K562 (cell line): Measurements from ENCODE around the gene TSTD1. TPM values are rescaled to one million over a fixed set of nuclear protein-coding genes. Genes with fewer than 3 reads are reported as not detected.
A peak's percentile ranks its signal among the peaks of the same experiment; 100 is the strongest.

ENCODE experiments used
- ATAC-seq: fragments of 200-7000 bp; cut with Tn5 transposase; 3 replicates; pipeline ENCODE4 v1.9.1; 2020; ENCODE audit warnings: moderate library complexity
- BruUV-seq: library from RNA; stranded (reverse); fragments of 400-500 nt; replicated peaks from 2 replicates; lab custom pipeline; 2021; lab: Mats Ljungman, UMichigan
- CTCF ChIA-PET: fragments of 300-600 bp; formaldehyde crosslinking; extraction: SDS; loops from one replicate; lab custom pipeline; 2021; ENCODE audit warnings: low intra/inter-chr PET ratio; lab: Yijun Ruan, JAX
- POLR2A ChIA-PET: fragments of 300-600, 350-650 bp; sonication (Branson Sonifier 250); formaldehyde crosslinking; extraction: SDS; loops from one replicate; lab custom pipeline; 2021; ENCODE audit warnings: antibody characterized with exemption, inconsistent platforms; lab: Yijun Ruan, JAX
- DNase-seq, 4 experiments: peaks; one replicate each; pipeline versions ENCODE4 v3.0.0 to v3.0.0-alpha.2; 2011 to 2018; ENCODE audit warnings: low spot score in 3 of 4, mixed read lengths in 3 of 4; ENCODE audit errors: extremely low read depth in 1 of 4
- FAIRE-seq: peaks from 2 replicates; lab custom pipeline; 2011; peaks lifted over from hg19 to GRCh38; lab: Jason Lieb, UNC
- H2AFZ ChIP-seq: 2 replicates; pipeline ENCODE4 v1.6.0; 2011; ENCODE audit warnings: low read depth, low read length, control low read depth, inconsistent platforms
- H3K27ac ChIP-seq: fragments of 200-600 bp; 3 replicates; pipeline ENCODE4 v1.8.0; 2011; ENCODE audit warnings: low read depth, mild to moderate bottlenecking, control low read depth, inconsistent platforms, low read length, moderate library complexity, mixed read lengths; ENCODE audit errors: extremely low read depth
- H3K27me3 ChIP-seq, 2 experiments: fragments of 300-600 bp in 1 of 2; 2 replicates in 1 of 2; 3 replicates in 1 of 2; pipeline versions ENCODE4 v1.6.0 to v1.8.0; 2011; ENCODE audit warnings: inconsistent platforms in 2 of 2, low read length in 2 of 2, mild to moderate bottlenecking in 1 of 2, mixed read lengths in 1 of 2, moderate library complexity in 1 of 2; ENCODE audit not compliant: control insufficient read depth in 2 of 2, insufficient read depth in 2 of 2
- H3K36me3 ChIP-seq: fragments of 300-600 bp; 3 replicates; pipeline ENCODE4 v1.8.0; 2011; ENCODE audit warnings: mild to moderate bottlenecking, low read length, inconsistent platforms; ENCODE audit not compliant: control insufficient read depth, insufficient read depth
- H3K4me1 ChIP-seq, 2 experiments: fragments of 200-600 bp in 1 of 2; replicated peaks in 1 of 2; 2 replicates in 1 of 2; 3 replicates in 1 of 2; pipeline versions ENCODE4 v1.5.1 to v1.8.0; 2011; ENCODE audit warnings: inconsistent platforms in 2 of 2, low read length in 2 of 2, mild to moderate bottlenecking in 1 of 2, mixed read lengths in 1 of 2, moderate library complexity in 1 of 2; ENCODE audit not compliant: control insufficient read depth in 2 of 2, insufficient read depth in 2 of 2
- H3K4me2 ChIP-seq: 2 replicates; pipeline ENCODE4 v1.6.1; 2011; ENCODE audit warnings: low read length, control low read depth, inconsistent platforms, mixed read lengths; ENCODE audit not compliant: insufficient read depth
- H3K4me3 ChIP-seq: fragments of 200-600 bp; sonication (generic), shearing (Covaris generic); 2 replicates; pipeline ENCODE4 v1.5.1; 2016; ENCODE audit warnings: control low read depth, inconsistent platforms
- H3K79me2 ChIP-seq: fragments of 200-600 bp; 3 replicates; pipeline ENCODE4 v1.8.0; 2011; ENCODE audit warnings: low read length, inconsistent platforms; ENCODE audit not compliant: control insufficient read depth, insufficient read depth
- H3K9ac ChIP-seq, 2 experiments: 2 replicates each; pipeline versions ENCODE4 v1.6.0 to v1.6.1; 2011; ENCODE audit warnings: low read depth in 2 of 2, low read length in 2 of 2, control low read depth in 1 of 2, inconsistent platforms in 1 of 2, mild to moderate bottlenecking in 1 of 2, mixed read lengths in 1 of 2; ENCODE audit not compliant: insufficient read depth in 1 of 2
- H3K9me1 ChIP-seq: one replicate; pipeline ENCODE4 v1.6.0; 2011; ENCODE audit warnings: inconsistent platforms, mild to moderate bottlenecking, low read length, moderate library complexity; ENCODE audit not compliant: control insufficient read depth, insufficient read depth
- H3K9me3 ChIP-seq: replicated peaks from 2 replicates; pipeline ENCODE4 v1.5.1; 2011; ENCODE audit warnings: low read depth, low read length, inconsistent platforms; ENCODE audit not compliant: control insufficient read depth, insufficient read depth
- H4K20me1 ChIP-seq: replicated peaks from 2 replicates; pipeline ENCODE4 v1.6.1; 2011; ENCODE audit warnings: low read length, inconsistent platforms, mixed read lengths; ENCODE audit not compliant: control insufficient read depth, insufficient read depth
- CEBPG ChIP-seq, 3 experiments: fragments of 200-800 bp in 1 of 3; sonication (Bioruptor generic) in 1 of 3; sonication (generic) in 1 of 3; formaldehyde crosslinking in 1 of 3; IDR thresholded peaks in 2 of 3; conservative IDR thresholded peaks in 1 of 3; 2 replicates each; pipeline versions ENCODE4 v1.6.1 to v1.8.0; 2016 to 2022; ENCODE audit warnings: missing compliant biosample characterization in 2 of 3, missing genetic modification characterization in 2 of 3, mild to moderate bottlenecking in 1 of 3, missing genetic modification reagents in 1 of 3
- NFIC ChIP-seq: fragments of 450-650 bp; IDR thresholded peaks from 2 replicates; pipeline ENCODE4 v1.6.1; 2017; ENCODE audit warnings: mild to moderate bottlenecking, inconsistent platforms
- ZNF23 ChIP-seq: fragments of 250-450 bp; sonication (Bioruptor Pico); IDR thresholded peaks from 2 replicates; pipeline ENCODE4 v1.4.0; 2020; ENCODE audit warnings: mild to moderate bottlenecking
- WGBS: fragments of 100-300 bp; shearing (Covaris generic); methylation state at CpG from one replicate; pipeline ENCODE4 v1.1.6; 2016; ENCODE audit warnings: low coverage, mixed read lengths; ENCODE audit not compliant: insufficient coverage; ENCODE audit errors: missing lambda C conversion rate; 5-methylcytosine and 5-hydroxymethylcytosine counted together
- in situ Hi-C: fragments of 300-500 bp; cut with MboI; formaldehyde crosslinking; loops from 4 replicates; pipeline ENCODE4 v1.15.0; 2018; ENCODE audit warnings: inconsistent platforms, mixed read lengths
- intact Hi-C: fragments of 100-400 bp; cut with micrococcal nuclease; formaldehyde crosslinking; loops from 2 replicates; pipeline ENCODE4 v1.14.2; 2022
- polyA plus RNA-seq, 8 experiments: library from polyadenylated mRNA; depleted of rRNA in 4 of 8; stranded (reverse) in 5 of 8; unstranded in 3 of 8; fragments of >200 nt; fragmentation: Nextera tagmentation in 2 of 8; fragmentation: Illumina TruSeq in 1 of 8; extraction: Ambion mirVana in 2 of 8; extraction: Trizol in 1 of 8; gene quantifications; 2 replicates each; pipeline versions ENCODE4 v1.2.1 to v1.2.3, GENCODE V29; 2011 to 2014; ENCODE audit warnings: inconsistent platforms in 1 of 8, missing spikeins in 1 of 8
- total RNA-seq, 7 experiments: library from RNA; depleted of rRNA in 6 of 7; stranded (reverse); fragments of >200 nt in 6 of 7; fragmentation: Illumina TruSeq in 2 of 7; extraction: Trizol in 2 of 7; gene quantifications; 2 replicates each; pipeline versions ENCODE4 v1.2.1 to v1.2.3, GENCODE V29; 2011 to 2021; ENCODE audit warnings: low replicate concordance in 1 of 7
- TF ChIP-seq, protein P1 (sequence below): fragments of 450-650 bp; IDR thresholded peaks from 2 replicates; pipeline ENCODE4 v1.7.1; 2018; ENCODE audit warnings: mild to moderate bottlenecking, low read depth; ENCODE audit not compliant: partially characterized antibody
- TF ChIP-seq, protein P2 (sequence below): sonication (generic); formaldehyde crosslinking; IDR thresholded peaks from 2 replicates; pipeline ENCODE4 v1.8.0; 2022; ENCODE audit warnings: mild to moderate bottlenecking, missing genetic modification reagents
- TF ChIP-seq, protein P3 (sequence below), 2 experiments: fragments of 450-650 bp in 1 of 2; sonication (generic) in 1 of 2; formaldehyde crosslinking in 1 of 2; IDR thresholded peaks in 1 of 2; conservative IDR thresholded peaks in 1 of 2; 2 replicates each; pipeline versions ENCODE4 v1.6.1 to v1.8.1; 2016 to 2023; ENCODE audit warnings: mild to moderate bottlenecking in 2 of 2, moderate library complexity in 2 of 2, inconsistent platforms in 1 of 2, missing genetic modification reagents in 1 of 2

Gene TSTD1
- total and polyA plus RNA-seq, 9 of the 15 experiments (the other 6 are each of a cell fraction or from before 2014, with no cell fraction given): 0.23 to 0.53 TPM; not detected in 7

DNA sequence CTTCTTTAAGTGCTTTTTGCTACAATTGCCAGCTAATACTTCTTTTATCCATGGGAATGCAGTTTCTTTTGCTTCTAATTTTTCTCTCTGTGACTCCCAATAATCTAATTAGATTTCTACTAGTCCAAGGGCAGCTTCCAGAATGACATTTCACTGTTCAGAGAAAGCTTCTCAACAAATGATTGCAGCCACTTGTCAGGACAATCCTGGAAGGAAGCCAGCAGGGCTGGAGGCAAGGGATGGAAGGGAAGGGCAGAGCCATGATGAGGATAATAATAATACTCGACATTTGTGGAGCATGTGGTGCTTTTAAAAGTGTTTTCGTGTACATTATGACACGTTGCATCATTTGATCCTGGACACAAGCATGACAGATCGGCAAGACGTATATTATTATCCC, 37.2 kb downstream of the TSTD1 start:
- BruUV-seq: no TSS peak
- POLR2A ChIA-PET: interaction anchor here (0.5 kb wide), 1 partner anchor 10 kb away, joined by 3 read pairs; no protein-coding TSS in a partner anchor
- 63% methylated on average over 5 of the region's 5 CpGs for WGBS

More for the DNA sequence above, 37.2 kb downstream of the TSTD1 start:
- no peaks in the 10 kb centered on the region for H3K27me3 ChIP-seq
- H3K4me1 ChIP-seq: peaks cover 13 to 15% of the 10 kb centered on the region in 2 experiments; a peak in 3 of 5 replicates
- intact Hi-C loops: no loop called here
- H3K9me1 ChIP-seq: no peaks in the 10 kb centered on the region
- no peak overlapping the region for H3K9ac ChIP-seq
- ATAC-seq (no peak), DNase-seq (no peak), FAIRE-seq (peak; percentile 56)
- no peak overlapping the region for H3K4me3 ChIP-seq
- H3K79me2 ChIP-seq: peaks cover 25% of the 10 kb centered on the region
- no peak overlapping the region for H2AFZ ChIP-seq
- TF ChIP-seq, protein P1, sequence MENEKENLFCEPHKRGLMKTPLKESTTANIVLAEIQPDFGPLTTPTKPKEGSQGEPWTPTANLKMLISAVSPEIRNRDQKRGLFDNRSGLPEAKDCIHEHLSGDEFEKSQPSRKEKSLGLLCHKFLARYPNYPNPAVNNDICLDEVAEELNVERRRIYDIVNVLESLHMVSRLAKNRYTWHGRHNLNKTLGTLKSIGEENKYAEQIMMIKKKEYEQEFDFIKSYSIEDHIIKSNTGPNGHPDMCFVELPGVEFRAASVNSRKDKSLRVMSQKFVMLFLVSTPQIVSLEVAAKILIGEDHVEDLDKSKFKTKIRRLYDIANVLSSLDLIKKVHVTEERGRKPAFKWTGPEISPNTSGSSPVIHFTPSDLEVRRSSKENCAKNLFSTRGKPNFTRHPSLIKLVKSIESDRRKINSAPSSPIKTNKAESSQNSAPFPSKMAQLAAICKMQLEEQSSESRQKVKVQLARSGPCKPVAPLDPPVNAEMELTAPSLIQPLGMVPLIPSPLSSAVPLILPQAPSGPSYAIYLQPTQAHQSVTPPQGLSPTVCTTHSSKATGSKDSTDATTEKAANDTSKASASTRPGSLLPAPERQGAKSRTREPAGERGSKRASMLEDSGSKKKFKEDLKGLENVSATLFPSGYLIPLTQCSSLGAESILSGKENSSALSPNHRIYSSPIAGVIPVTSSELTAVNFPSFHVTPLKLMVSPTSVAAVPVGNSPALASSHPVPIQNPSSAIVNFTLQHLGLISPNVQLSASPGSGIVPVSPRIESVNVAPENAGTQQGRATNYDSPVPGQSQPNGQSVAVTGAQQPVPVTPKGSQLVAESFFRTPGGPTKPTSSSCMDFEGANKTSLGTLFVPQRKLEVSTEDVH: no peak
- TF ChIP-seq, protein P2, sequence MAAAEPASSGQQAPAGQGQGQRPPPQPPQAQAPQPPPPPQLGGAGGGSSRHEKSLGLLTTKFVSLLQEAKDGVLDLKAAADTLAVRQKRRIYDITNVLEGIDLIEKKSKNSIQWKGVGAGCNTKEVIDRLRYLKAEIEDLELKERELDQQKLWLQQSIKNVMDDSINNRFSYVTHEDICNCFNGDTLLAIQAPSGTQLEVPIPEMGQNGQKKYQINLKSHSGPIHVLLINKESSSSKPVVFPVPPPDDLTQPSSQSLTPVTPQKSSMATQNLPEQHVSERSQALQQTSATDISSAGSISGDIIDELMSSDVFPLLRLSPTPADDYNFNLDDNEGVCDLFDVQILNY (CRISPR knock-in tag): no peak
- peak; percentile 59 for TF ChIP-seq NFIC
- peak; percentile 73 for TF ChIP-seq CEBPG (CRISPR knock-in tag; IDR thresholded peaks at IDR 0.05)
- 0 out of 4 replicates have a peak, but pooled peaks have one; percentile 10 to 35 for TF ChIP-seq CEBPG (tag; conservative IDR thresholded peaks at IDR 0.05 in 1 of 2, IDR thresholded peaks at IDR 0.05 in 1 of 2)
- no peak for TF ChIP-seq ZNF23 (CRISPR knock-in tag)
- TF ChIP-seq, protein P3, sequence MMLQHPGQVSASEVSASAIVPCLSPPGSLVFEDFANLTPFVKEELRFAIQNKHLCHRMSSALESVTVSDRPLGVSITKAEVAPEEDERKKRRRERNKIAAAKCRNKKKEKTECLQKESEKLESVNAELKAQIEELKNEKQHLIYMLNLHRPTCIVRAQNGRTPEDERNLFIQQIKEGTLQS (IDR thresholded peaks at IDR 0.05): peak; percentile 44; the same call in 1 of the 2 replicates
- TF ChIP-seq, protein P3 (CRISPR knock-in tag; conservative IDR thresholded peaks at IDR 0.05): no peak
- H3K27ac ChIP-seq: no peak overlapping the region; the same call in 2 of the 3 replicates
- no peaks in the 10 kb centered on the region for H4K20me1 ChIP-seq
- H3K9me3 ChIP-seq: no peaks in the 10 kb centered on the region
- in situ Hi-C loops: no loop called here
- peaks cover 55% of the 10 kb centered on the region for H3K36me3 ChIP-seq
- CTCF ChIA-PET: no interaction called here
- H3K4me2 ChIP-seq: no peak overlapping the region
